Activated B cell treated with CpG ODN at 0.5 μM for 24 hours (primary cell): ENCODE results near the gene MCM10. TPM values are rescaled to one million over a fixed set of nuclear protein-coding genes. Genes with fewer than 3 reads are reported as not detected.

ENCODE experiments used
- ATAC-seq: fragments of 200-7000 bp; cut with Tn5 transposase; one replicate; pipeline ENCODE4 v1.10.0; 2021; ENCODE audit warnings: low read depth, mild to moderate bottlenecking, moderate library complexity
- CTCF ChIA-PET: fragments of 350-600 bp; sonication (Branson Sonifier 250); formaldehyde crosslinking; loops from one replicate; lab custom pipeline; 2021; ENCODE audit warnings: antibody characterized with exemption; lab: Charles Lee
- POLR2A ChIA-PET: fragments of 350-600 bp; sonication (Branson Sonifier 250); formaldehyde crosslinking; loops from one replicate; lab custom pipeline; 2021; ENCODE audit warnings: antibody characterized with exemption; lab: Charles Lee
- DNase-seq: peaks from one replicate; pipeline ENCODE4 v3.0.0; 2022
- H3K27ac Mint-ChIP-seq: one replicate; pipeline ENCODE4 v1.8.0; 2020; ENCODE audit warnings: mixed read lengths
- H3K27me3 Mint-ChIP-seq: one replicate; pipeline ENCODE4 v1.8.0; 2021; ENCODE audit warnings: mixed read lengths
- H3K36me3 Mint-ChIP-seq: one replicate; pipeline ENCODE4 v1.8.0; 2021; ENCODE audit warnings: low read depth, mixed read lengths
- H3K4me1 Mint-ChIP-seq: one replicate; pipeline ENCODE4 v1.8.0; 2021; ENCODE audit warnings: mixed read lengths
- H3K4me3 Mint-ChIP-seq: one replicate; pipeline ENCODE4 v1.8.0; 2020; ENCODE audit warnings: mild to moderate bottlenecking, mixed read lengths
- H3K9me3 Mint-ChIP-seq: one replicate; pipeline ENCODE4 v1.8.0; 2020; ENCODE audit warnings: mixed read lengths
- intact Hi-C: fragments of 100-400 bp; cut with micrococcal nuclease; formaldehyde crosslinking; loops from one replicate; pipeline ENCODE4 v1.15.1; 2024
- total RNA-seq: library from RNA; stranded (reverse); gene quantifications from 2 replicates; pipeline ENCODE4 v1.2.3, GENCODE V29; 2022
- TF ChIP-seq, protein P1 (sequence below): fragments of 200-600 bp; IDR thresholded peaks from one replicate; pipeline ENCODE4 v1.8.0; 2022; ENCODE audit warnings: antibody characterized with exemption, mild to moderate bottlenecking

MCM10 gene
- total RNA-seq, 1 donor from 2014 or later: 3.7 TPM

GRCh38 chr10:13118784-13119410 lies 42.5 kb upstream of the MCM10 start:
- TF ChIP-seq, protein P1, sequence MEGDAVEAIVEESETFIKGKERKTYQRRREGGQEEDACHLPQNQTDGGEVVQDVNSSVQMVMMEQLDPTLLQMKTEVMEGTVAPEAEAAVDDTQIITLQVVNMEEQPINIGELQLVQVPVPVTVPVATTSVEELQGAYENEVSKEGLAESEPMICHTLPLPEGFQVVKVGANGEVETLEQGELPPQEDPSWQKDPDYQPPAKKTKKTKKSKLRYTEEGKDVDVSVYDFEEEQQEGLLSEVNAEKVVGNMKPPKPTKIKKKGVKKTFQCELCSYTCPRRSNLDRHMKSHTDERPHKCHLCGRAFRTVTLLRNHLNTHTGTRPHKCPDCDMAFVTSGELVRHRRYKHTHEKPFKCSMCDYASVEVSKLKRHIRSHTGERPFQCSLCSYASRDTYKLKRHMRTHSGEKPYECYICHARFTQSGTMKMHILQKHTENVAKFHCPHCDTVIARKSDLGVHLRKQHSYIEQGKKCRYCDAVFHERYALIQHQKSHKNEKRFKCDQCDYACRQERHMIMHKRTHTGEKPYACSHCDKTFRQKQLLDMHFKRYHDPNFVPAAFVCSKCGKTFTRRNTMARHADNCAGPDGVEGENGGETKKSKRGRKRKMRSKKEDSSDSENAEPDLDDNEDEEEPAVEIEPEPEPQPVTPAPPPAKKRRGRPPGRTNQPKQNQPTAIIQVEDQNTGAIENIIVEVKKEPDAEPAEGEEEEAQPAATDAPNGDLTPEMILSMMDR: no peak
- H3K4me1 Mint-ChIP-seq: peaks cover 20% of the 10 kb centered on the region
- no peak overlapping the region for H3K4me3 Mint-ChIP-seq
- DNase-seq: no peak
- ChIA-PET CTCF (interaction anchor here (1.4 kb wide), 2 partner anchors 19 to 184 kb away, joined by 4 read pairs; partner anchors contain the start of gene OPTN), POLR2A (interaction anchor here (0.5 to 0.7 kb wide), 2 partner anchors 15 to 1770 kb away, joined by 3 to 4 read pairs; no protein-coding TSS in a partner anchor)
- H3K27me3 Mint-ChIP-seq: no peaks in the 10 kb centered on the region
- ATAC-seq: no peak
- peaks cover 78% of the 10 kb centered on the region for H3K36me3 Mint-ChIP-seq
- no peak overlapping the region for H3K27ac Mint-ChIP-seq
- intact Hi-C loops: loop anchor here (2.0 kb wide), 1 partner anchor 18 kb away; the partner anchor contains the start of gene OPTN
- H3K9me3 Mint-ChIP-seq: no peaks in the 10 kb centered on the region

- H3K36me3 Mint-ChIP-seq: peaks cover 86% of the 10 kb centered on the region
- CTCF ChIA-PET: no interaction called here
- intact Hi-C loops: no loop called here
Measured at GRCh38 chr10:13120786-13121499, 40.4 kb upstream of the MCM10 start.

DNA sequence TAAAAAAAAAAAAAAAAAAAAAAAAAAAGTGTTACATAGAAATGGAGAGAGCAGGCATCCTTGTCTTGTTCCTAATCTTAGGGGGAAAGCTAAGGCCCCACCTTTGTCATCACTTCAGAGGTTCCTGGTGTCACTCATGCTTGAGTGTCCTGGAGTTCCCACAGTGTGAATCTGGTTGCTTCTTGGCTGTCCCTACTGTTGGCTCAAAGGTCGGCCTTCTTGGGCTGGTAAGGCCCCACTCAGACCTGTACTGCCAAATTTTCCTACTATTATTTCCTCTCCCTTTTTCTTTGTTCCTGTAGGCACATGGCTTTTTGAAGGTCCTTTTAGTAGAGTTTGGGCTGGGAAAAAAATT lies 39.9 kb upstream of the MCM10 start:
- DNase-seq (no peak), ATAC-seq (no peak)
- intact Hi-C loops: no loop called here
- H3K4me1 Mint-ChIP-seq: peaks cover 16% of the 10 kb centered on the region
- H3K36me3 Mint-ChIP-seq: peaks cover 84% of the 10 kb centered on the region
- no peaks in the 10 kb centered on the region for H3K27me3 Mint-ChIP-seq
- no peaks in the 10 kb centered on the region for H3K9me3 Mint-ChIP-seq
- H3K4me3 Mint-ChIP-seq: no peak overlapping the region
- ChIA-PET POLR2A (no interaction called here), CTCF (no interaction called here)
- TF ChIP-seq, protein P1: no peak
- H3K27ac Mint-ChIP-seq: no peak overlapping the region

More at GRCh38 chr10:13120786-13121499, 40.4 kb upstream of the MCM10 start:
- POLR2A ChIA-PET: no interaction called here
- ATAC-seq (no peak), DNase-seq (no peak)
- Mint-ChIP-seq H3K27ac (no peak overlapping the region), H3K4me1 (peaks cover 20% of the 10 kb centered on the region), H3K4me3 (no peak overlapping the region), H3K27me3 (no peaks in the 10 kb centered on the region), H3K9me3 (no peaks in the 10 kb centered on the region)
- TF ChIP-seq, protein P1: no peak

DNA sequence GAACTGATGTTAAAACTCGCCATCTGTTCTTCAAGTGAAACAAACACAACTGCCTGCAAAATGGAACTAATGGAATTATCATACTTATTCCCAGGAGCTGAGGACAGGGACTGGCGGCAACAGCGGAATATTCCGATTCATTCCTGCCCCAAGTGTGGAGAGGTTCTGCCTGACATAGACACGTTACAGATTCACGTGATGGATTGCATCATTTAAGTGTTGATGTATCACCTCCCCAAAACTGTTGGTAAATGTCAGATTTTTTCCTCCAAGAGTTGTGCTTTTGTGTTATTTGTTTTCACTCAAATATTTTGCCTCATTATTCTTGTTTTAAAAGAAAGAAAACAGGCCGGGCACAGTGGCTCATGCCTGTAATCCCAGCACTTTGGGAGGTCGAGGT lies 24.7 kb upstream of the MCM10 start:
- Mint-ChIP-seq H3K27me3 (no peaks in the 10 kb centered on the region), H3K36me3 (peaks cover 79% of the 10 kb centered on the region), H3K4me1 (no peaks in the 10 kb centered on the region), H3K27ac (no peak overlapping the region), H3K4me3 (no peak overlapping the region), H3K9me3 (no peaks in the 10 kb centered on the region)
- ChIA-PET CTCF (no interaction called here), POLR2A (no interaction called here)
- DNase-seq: no peak
- intact Hi-C loops: no loop called here
- ATAC-seq: no peak
- TF ChIP-seq, protein P1: no peak

- Mint-ChIP-seq H3K36me3 (peaks cover 63% of the 10 kb centered on the region), H3K27me3 (no peaks in the 10 kb centered on the region)
- no peak for DNase-seq
Measured at GRCh38 chr10:13139150-13139549, 22.2 kb upstream of the MCM10 start.

More at GRCh38 chr10:13139150-13139549, 22.2 kb upstream of the MCM10 start:
- Mint-ChIP-seq H3K9me3 (no peaks in the 10 kb centered on the region), H3K4me3 (no peak overlapping the region), H3K27ac (no peak overlapping the region), H3K4me1 (no peaks in the 10 kb centered on the region)
- intact Hi-C loops: no loop called here
- TF ChIP-seq, protein P1: no peak
- POLR2A ChIA-PET: no interaction called here
- CTCF ChIA-PET: no interaction called here
- no peak for ATAC-seq
